HEK293 (cell line): ENCODE data around the gene MYOM1.

ENCODE experiments used
- CTCF ChIA-PET: fragments of 350-600 bp; formaldehyde crosslinking; extraction: SDS; loops from one replicate; lab custom pipeline; 2021; ENCODE audit warnings: antibody characterized with exemption; lab: Yijun Ruan, JAX
- POLR2A ChIA-PET: fragments of 300-600 bp; formaldehyde crosslinking; extraction: SDS; loops from one replicate; lab custom pipeline; 2020; ENCODE audit warnings: antibody characterized with exemption, inconsistent platforms; lab: Yijun Ruan, JAX
- H3K27ac ChIP-seq: fragments of 200-500 bp; sonication (Bioruptor generic); 2 replicates; pipeline ENCODE4 v1.5.1; 2014; ENCODE audit warnings: low read depth, low read length, control low read depth, inconsistent platforms; ENCODE audit errors: extremely low read depth
- H3K36me3 ChIP-seq, 2 experiments: fragments of 200-500 bp in 1 of 2; sonication (Bioruptor generic) in 1 of 2; 1 replicate in 1 of 2; 2 replicates in 1 of 2; pipeline ENCODE4 v1.5.1; 2014 to 2017; ENCODE audit warnings: inconsistent platforms in 2 of 2, low read length in 2 of 2; ENCODE audit not compliant: control insufficient read depth in 2 of 2, insufficient read depth in 1 of 2
- H3K4me1 ChIP-seq: fragments of 200-500 bp; sonication (Bioruptor generic); 2 replicates; pipeline ENCODE4 v1.5.1; 2014; ENCODE audit warnings: mild to moderate bottlenecking, low read length, inconsistent platforms; ENCODE audit not compliant: control insufficient read depth, insufficient read depth
- H3K4me3 ChIP-seq: 2 replicates; pipeline ENCODE4 v1.5.1; 2011; ENCODE audit warnings: low read depth, mild to moderate bottlenecking, control low read depth, low read length, moderate library complexity
- H3K9me3 ChIP-seq: fragments of 200-500 bp; sonication (Bioruptor generic); 2 replicates; pipeline ENCODE4 v1.5.1; 2014; ENCODE audit warnings: low read depth, low read length, inconsistent platforms; ENCODE audit not compliant: control insufficient read depth, insufficient read depth
- BCL11B ChIP-seq: fragments of 450-650 bp; formaldehyde crosslinking; IDR thresholded peaks from 2 replicates; pipeline ENCODE4 v1.5.1; 2016; ENCODE audit warnings: low read depth, missing biosample characterization, missing genetic modification characterization
- GLI2 ChIP-seq: fragments of 450-650 bp; formaldehyde crosslinking; IDR thresholded peaks from 2 replicates; pipeline ENCODE4; 2017; ENCODE audit warnings: missing biosample characterization, missing genetic modification characterization, low read depth, borderline replicate concordance
- KLF10 ChIP-seq: fragments of 450-650 bp; IDR thresholded peaks from 2 replicates; pipeline ENCODE4 v1.5.1; 2018; ENCODE audit warnings: missing biosample characterization, mild to moderate bottlenecking, missing genetic modification characterization
- MEIS1 ChIP-seq: sonication (generic); formaldehyde crosslinking; IDR thresholded peaks from 2 replicates; pipeline ENCODE4 v1.8.1; 2022; ENCODE audit warnings: missing genetic modification reagents, mild to moderate bottlenecking, borderline replicate concordance
- RBAK ChIP-seq: fragments of 450-650 bp; formaldehyde crosslinking; IDR thresholded peaks from 2 replicates; pipeline ENCODE4 v1.5.1; 2016; ENCODE audit warnings: missing biosample characterization, missing genetic modification characterization
- REPIN1 ChIP-seq: fragments of 450-650 bp; formaldehyde crosslinking; IDR thresholded peaks from 2 replicates; pipeline ENCODE4 v1.5.1; 2017; ENCODE audit warnings: missing biosample characterization, missing genetic modification characterization, low read depth
- SP7 ChIP-seq: fragments of 450-650 bp; formaldehyde crosslinking; IDR thresholded peaks from 2 replicates; pipeline ENCODE4 v1.5.1; 2016; ENCODE audit warnings: missing biosample characterization, missing genetic modification characterization
- TRIM28 ChIP-seq: IDR thresholded peaks from 2 replicates; pipeline ENCODE4 v1.6.1; 2011; ENCODE audit warnings: low read length, control low read depth, borderline replicate concordance
- ZBTB21 ChIP-seq: fragments of 450-650 bp; formaldehyde crosslinking; IDR thresholded peaks from 2 replicates; pipeline ENCODE4 v1.5.1; 2017; ENCODE audit warnings: missing biosample characterization, missing genetic modification characterization
- ZBTB8A ChIP-seq: fragments of 450-650 bp; formaldehyde crosslinking; IDR thresholded peaks from 2 replicates; pipeline ENCODE4 v1.5.1; 2016; ENCODE audit warnings: missing biosample characterization, missing genetic modification characterization
- ZEB2 ChIP-seq: fragments of 450-650 bp; formaldehyde crosslinking; IDR thresholded peaks from 2 replicates; pipeline ENCODE4 v1.5.1; 2016; ENCODE audit warnings: missing biosample characterization, missing genetic modification characterization
- ZFP37 ChIP-seq: fragments of 450-650 bp; formaldehyde crosslinking; IDR thresholded peaks from 2 replicates; pipeline ENCODE4 v1.5.1; 2016; ENCODE audit warnings: missing biosample characterization, missing genetic modification characterization
- ZNF133 ChIP-seq: fragments of 450-650 bp; formaldehyde crosslinking; IDR thresholded peaks from 2 replicates; pipeline ENCODE4 v1.5.1; 2016; ENCODE audit warnings: missing biosample characterization, missing genetic modification characterization
- ZNF169 ChIP-seq: fragments of 450-650 bp; formaldehyde crosslinking; IDR thresholded peaks from 2 replicates; pipeline ENCODE4 v1.5.1; 2016; ENCODE audit warnings: missing biosample characterization, missing genetic modification characterization
- ZNF248 ChIP-seq: fragments of 450-650 bp; formaldehyde crosslinking; IDR thresholded peaks from 2 replicates; pipeline ENCODE4 v1.5.1; 2017; ENCODE audit warnings: missing biosample characterization, missing genetic modification characterization
- ZNF274 ChIP-seq, 2 experiments: fragments of 200-500 bp in 1 of 2; fragments of 450-650 bp in 1 of 2; sonication (Bioruptor generic) in 1 of 2; formaldehyde crosslinking in 1 of 2; IDR thresholded peaks; 2 replicates each; pipeline versions ENCODE4 v1.5.1 to v1.6.1; 2014 to 2016; ENCODE audit warnings: borderline replicate concordance in 1 of 2, inconsistent platforms in 1 of 2, low read length in 1 of 2, missing biosample characterization in 1 of 2, missing genetic modification characterization in 1 of 2
- ZNF341 ChIP-seq: fragments of 450-650 bp; formaldehyde crosslinking; IDR thresholded peaks from 2 replicates; pipeline ENCODE4; 2016; ENCODE audit warnings: low read depth, missing biosample characterization, missing genetic modification characterization
- ZNF394 ChIP-seq: fragments of 450-650 bp; formaldehyde crosslinking; IDR thresholded peaks from 2 replicates; pipeline ENCODE4 v1.5.1; 2016; ENCODE audit warnings: missing biosample characterization, missing genetic modification characterization, mild to moderate bottlenecking, moderate library complexity, borderline replicate concordance
- ZNF416 ChIP-seq: fragments of 450-650 bp; formaldehyde crosslinking; IDR thresholded peaks from 2 replicates; pipeline ENCODE4 v1.5.1; 2016; ENCODE audit warnings: missing biosample characterization, missing genetic modification characterization
- ZNF555 ChIP-seq: fragments of 450-650 bp; formaldehyde crosslinking; conservative IDR thresholded peaks from 2 replicates; pipeline ENCODE4 v1.5.1; 2017; ENCODE audit warnings: missing biosample characterization, mild to moderate bottlenecking, missing genetic modification characterization, inconsistent platforms
- ZNF558 ChIP-seq: fragments of 450-650 bp; formaldehyde crosslinking; IDR thresholded peaks from 2 replicates; pipeline ENCODE4 v1.5.1; 2016; ENCODE audit warnings: missing biosample characterization, missing genetic modification characterization
- ZNF658 ChIP-seq: fragments of 450-650 bp; formaldehyde crosslinking; IDR thresholded peaks from 2 replicates; pipeline ENCODE4; 2016; ENCODE audit warnings: missing biosample characterization, missing genetic modification characterization
- ZNF791 ChIP-seq: fragments of 450-650 bp; formaldehyde crosslinking; IDR thresholded peaks from 2 replicates; pipeline ENCODE4 v1.5.1; 2016; ENCODE audit warnings: missing biosample characterization, missing genetic modification characterization
- ZNF830 ChIP-seq: fragments of 450-650 bp; IDR thresholded peaks from 2 replicates; pipeline ENCODE4 v1.5.0; 2018; ENCODE audit warnings: missing biosample characterization, missing genetic modification characterization, low read depth, mild to moderate bottlenecking, moderate library complexity
- ZNF837 ChIP-seq: fragments of 450-650 bp; formaldehyde crosslinking; IDR thresholded peaks from 2 replicates; pipeline ENCODE4 v1.5.1; 2016; ENCODE audit warnings: missing biosample characterization, missing genetic modification characterization
- ZNF843 ChIP-seq: fragments of 450-650 bp; formaldehyde crosslinking; IDR thresholded peaks from 2 replicates; pipeline ENCODE4 v1.5.1; 2016; ENCODE audit warnings: missing biosample characterization, missing genetic modification characterization
- TF ChIP-seq, protein P1 (sequence below): fragments of 450-650 bp; formaldehyde crosslinking; IDR thresholded peaks from 2 replicates; pipeline ENCODE4 v1.5.1; 2016; ENCODE audit warnings: missing biosample characterization, missing genetic modification characterization
- TF ChIP-seq, protein P2 (sequence below): fragments of 450-650 bp; formaldehyde crosslinking; IDR thresholded peaks from 2 replicates; pipeline ENCODE4 v1.5.1; 2016; ENCODE audit warnings: missing biosample characterization, missing genetic modification characterization
- TF ChIP-seq, protein P3 (sequence below): fragments of 450-650 bp; formaldehyde crosslinking; optimal IDR thresholded peaks from 2 replicates; pipeline ENCODE3; 2016; ENCODE audit warnings: missing biosample characterization, mild to moderate bottlenecking, missing genetic modification characterization

MYOM1 gene

GRCh38 chr18:3192286-3192685 is 27.5 kb downstream of the MYOM1 start:
- Histone ChIP-seq H3K4me1 (no peaks in the 10 kb centered on the region), H3K27ac (no peak overlapping the region), H3K36me3 (no peaks in the 10 kb centered on the region), H3K4me3 (no peak overlapping the region), H3K9me3 (no peaks in the 10 kb centered on the region)
- TF ChIP-seq ZNF658 (tag by site-specific recombination) (no peak), GLI2 (tag by site-specific recombination) (no peak), ZNF341 (no peak), MEIS1 (CRISPR knock-in tag) (no peak), ZNF843 (tag by site-specific recombination) (no peak), BCL11B (tag by site-specific recombination) (no peak), REPIN1 (no peak), ZNF791 (tag by site-specific recombination) (no peak), ZNF169 (no peak)
- ChIA-PET POLR2A (no interaction called here), CTCF (no interaction called here)

GRCh38 chr18:3190610-3191009 is 29.2 kb downstream of the MYOM1 start:
- H3K36me3 ChIP-seq = no peaks in the 10 kb centered on the region
- TF ChIP-seq RBAK (tag by site-specific recombination) = no peak
- no peak for TF ChIP-seq ZNF791 (tag by site-specific recombination)
- no peak for TF ChIP-seq ZFP37
- TF ChIP-seq ZNF837 = no peak
- TF ChIP-seq, protein P1, sequence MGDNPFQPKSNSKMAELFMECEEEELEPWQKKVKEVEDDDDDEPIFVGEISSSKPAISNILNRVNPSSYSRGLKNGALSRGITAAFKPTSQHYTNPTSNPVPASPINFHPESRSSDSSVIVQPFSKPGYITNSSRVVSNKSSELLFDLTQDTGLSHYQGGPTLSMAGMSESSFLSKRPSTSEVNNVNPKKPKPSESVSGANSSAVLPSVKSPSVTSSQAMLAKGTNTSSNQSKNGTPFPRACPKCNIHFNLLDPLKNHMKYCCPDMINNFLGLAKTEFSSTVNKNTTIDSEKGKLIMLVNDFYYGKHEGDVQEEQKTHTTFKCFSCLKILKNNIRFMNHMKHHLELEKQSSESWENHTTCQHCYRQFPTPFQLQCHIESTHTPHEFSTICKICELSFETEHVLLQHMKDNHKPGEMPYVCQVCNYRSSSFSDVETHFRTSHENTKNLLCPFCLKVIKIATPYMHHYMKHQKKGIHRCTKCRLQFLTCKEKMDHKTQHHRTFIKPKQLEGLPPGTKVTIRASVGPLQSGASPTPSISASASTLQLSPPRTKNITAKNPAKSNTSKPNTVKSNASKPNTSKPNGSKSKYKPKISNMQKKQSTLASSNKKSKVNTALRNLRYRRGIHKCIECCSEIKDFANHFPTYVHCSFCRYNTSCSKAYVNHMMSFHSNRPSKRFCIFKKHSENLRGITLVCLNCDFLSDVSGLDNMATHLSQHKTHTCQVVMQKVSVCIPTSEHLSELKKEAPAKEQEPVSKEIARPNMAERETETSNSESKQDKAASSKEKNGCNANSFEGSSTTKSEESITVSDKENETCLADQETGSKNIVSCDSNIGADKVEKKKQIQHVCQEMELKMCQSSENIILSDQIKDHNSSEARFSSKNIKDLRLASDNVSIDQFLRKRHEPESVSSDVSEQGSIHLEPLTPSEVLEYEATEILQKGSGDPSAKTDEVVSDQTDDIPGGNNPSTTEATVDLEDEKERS (tag by site-specific recombination) = no peak
- TF ChIP-seq, protein P2, sequence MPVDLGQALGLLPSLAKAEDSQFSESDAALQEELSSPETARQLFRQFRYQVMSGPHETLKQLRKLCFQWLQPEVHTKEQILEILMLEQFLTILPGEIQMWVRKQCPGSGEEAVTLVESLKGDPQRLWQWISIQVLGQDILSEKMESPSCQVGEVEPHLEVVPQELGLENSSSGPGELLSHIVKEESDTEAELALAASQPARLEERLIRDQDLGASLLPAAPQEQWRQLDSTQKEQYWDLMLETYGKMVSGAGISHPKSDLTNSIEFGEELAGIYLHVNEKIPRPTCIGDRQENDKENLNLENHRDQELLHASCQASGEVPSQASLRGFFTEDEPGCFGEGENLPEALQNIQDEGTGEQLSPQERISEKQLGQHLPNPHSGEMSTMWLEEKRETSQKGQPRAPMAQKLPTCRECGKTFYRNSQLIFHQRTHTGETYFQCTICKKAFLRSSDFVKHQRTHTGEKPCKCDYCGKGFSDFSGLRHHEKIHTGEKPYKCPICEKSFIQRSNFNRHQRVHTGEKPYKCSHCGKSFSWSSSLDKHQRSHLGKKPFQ (tag by site-specific recombination) = no peak
- no peak for TF ChIP-seq ZNF133 (tag by site-specific recombination)
- no peak for TF ChIP-seq ZNF555 (tag by site-specific recombination)
- TF ChIP-seq ZBTB21 (tag by site-specific recombination) = no peak
- no peak for TF ChIP-seq TRIM28
- TF ChIP-seq, all 188 proteins: peak for 0
- CTCF ChIA-PET = interaction anchor here (0.5 to 0.7 kb wide), 3 partner anchors 25 to 291 kb away, joined by 3 read pairs; no protein-coding TSS in a partner anchor
- POLR2A ChIA-PET = no interaction called here
- H3K9me3 ChIP-seq = no peaks in the 10 kb centered on the region
- H3K4me3 ChIP-seq = no peak overlapping the region
- H3K4me1 ChIP-seq = no peaks in the 10 kb centered on the region
- H3K27ac ChIP-seq = no peak overlapping the region

DNA sequence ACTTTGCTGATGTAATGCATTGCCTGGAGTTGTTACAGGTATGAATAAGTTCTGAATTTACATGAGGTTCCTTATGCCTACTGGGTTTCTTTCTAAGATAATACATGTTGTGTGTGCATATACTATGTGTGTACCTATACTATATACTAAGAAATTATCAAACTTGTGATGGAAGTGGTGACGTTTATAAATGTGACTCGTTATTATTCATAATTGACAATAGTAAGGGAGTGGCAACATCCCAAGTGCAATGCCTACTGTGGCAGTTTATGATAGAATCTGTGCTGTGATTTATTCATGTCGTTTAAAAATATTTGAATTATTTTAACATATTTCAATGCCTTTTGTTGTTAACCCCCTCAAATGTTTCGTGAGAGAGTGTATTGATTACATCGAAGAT is 29.9 kb downstream of the MYOM1 start:
- ChIA-PET POLR2A (no interaction called here), CTCF (no interaction called here)
- H3K27ac ChIP-seq = no peak overlapping the region
- H3K9me3 ChIP-seq = no peaks in the 10 kb centered on the region
- no peak overlapping the region for H3K4me3 ChIP-seq
- H3K4me1 ChIP-seq = no peaks in the 10 kb centered on the region
- no peaks in the 10 kb centered on the region for H3K36me3 ChIP-seq
- TF ChIP-seq SP7 (tag by site-specific recombination) = no peak
- TF ChIP-seq KLF10 (tag by site-specific recombination) = no peak
- TF ChIP-seq, protein P3, sequence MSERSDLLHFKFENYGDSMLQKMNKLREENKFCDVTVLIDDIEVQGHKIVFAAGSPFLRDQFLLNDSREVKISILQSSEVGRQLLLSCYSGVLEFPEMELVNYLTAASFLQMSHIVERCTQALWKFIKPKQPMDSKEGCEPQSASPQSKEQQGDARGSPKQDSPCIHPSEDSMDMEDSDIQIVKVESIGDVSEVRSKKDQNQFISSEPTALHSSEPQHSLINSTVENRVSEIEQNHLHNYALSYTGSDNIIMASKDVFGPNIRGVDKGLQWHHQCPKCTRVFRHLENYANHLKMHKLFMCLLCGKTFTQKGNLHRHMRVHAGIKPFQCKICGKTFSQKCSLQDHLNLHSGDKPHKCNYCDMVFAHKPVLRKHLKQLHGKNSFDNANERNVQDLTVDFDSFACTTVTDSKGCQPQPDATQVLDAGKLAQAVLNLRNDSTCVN (tag by site-specific recombination) = no peak
- TF ChIP-seq ZNF169 = no peak
- TF ChIP-seq REPIN1 = no peak
- TF ChIP-seq ZNF274 (IDR thresholded peaks at IDR 0.05; ENCODE audit: low read length) = no peak
- TF ChIP-seq ZNF274 (tag by site-specific recombination; IDR thresholded peaks at IDR 0.05; ENCODE audit: borderline replicate concordance) = no peak
- TF ChIP-seq ZEB2 (tag by site-specific recombination) = no peak
- no peak for TF ChIP-seq ZNF416 (tag by site-specific recombination)
- no peak for TF ChIP-seq ZNF830 (tag by site-specific recombination)
- TF ChIP-seq ZBTB8A (tag by site-specific recombination) = no peak
- TF ChIP-seq ZNF558 (tag by site-specific recombination) = no peak
- no peak for TF ChIP-seq ZNF394 (tag by site-specific recombination)
- TF ChIP-seq ZNF248 (tag by site-specific recombination) = no peak
